ENCODE measurements around the gene CXCR5. TPM values are rescaled to one million over a fixed set of nuclear protein-coding genes. Genes with fewer than 3 reads are reported as not detected.

The CXCR5 gene
- total and polyA plus RNA-seq, 2 donors (not counting 1 experiment from before 2014, with no cell fraction given) = not detected

- Histone ChIP-seq H3K79me2 (ENCODE audit: control insufficient read depth, insufficient read depth, low read length) (peaks cover 73% of the 10 kb centered on the region), H3K9ac (ENCODE audit: insufficient read depth, low read length) (peak overlapping the region; percentile 72), H3K9me3 (ENCODE audit: control insufficient read depth, insufficient read depth, low read depth, low read length) (no peaks in the 10 kb centered on the region), H3K4me1 (ENCODE audit: control insufficient read depth, extremely low read depth, insufficient read depth, low read length) (peaks cover 64% of the 10 kb centered on the region), H3K27me3 (ENCODE audit: control insufficient read depth, insufficient read depth, low read length) (no peaks in the 10 kb centered on the region), H3K36me3 (ENCODE audit: control insufficient read depth, insufficient read depth, low read length) (peaks cover 15% of the 10 kb centered on the region), H3K4me2 (ENCODE audit: extremely low read depth, insufficient read depth, low read length) (peak overlapping the region; percentile 76), H4K20me1 (ENCODE audit: control insufficient read depth, extremely low read depth, insufficient read depth, low read length) (no peaks in the 10 kb centered on the region), H3K27ac (ENCODE audit: insufficient read depth, low read length) (peak overlapping the region; percentile 93), H3K4me3 (replicated peaks in 1 of 4; ENCODE audit: control extremely low read depth in 1 of 4, insufficient read depth in 1 of 4, low read depth in 3 of 4, low read length in 4 of 4) (peak overlapping the region; percentile 18 to 61 (median 38)), H2AFZ (ENCODE audit: low read length) (no peak overlapping the region)
- TF ChIP-seq CTCF (conservative IDR thresholded peaks at IDR 0.05 in 1 of 2, IDR thresholded peaks at IDR 0.05 in 1 of 2; ENCODE audit: low read depth in 1 of 2, low read length in 2 of 2) = no peak
- TF ChIP-seq EZH2 (IDR thresholded peaks at IDR 0.05; ENCODE audit: low read length, missing control alignments) = no peak
- DNase-seq (ENCODE audit: low read depth in 2 of 2) = no peak
Measured at GRCh38 chr11:118909619-118910308, 26.1 kb downstream of the CXCR5 start.

GRCh38 chr11:118910309-118911112, 26.8 kb downstream of the CXCR5 start:
- H2AFZ ChIP-seq (ENCODE audit: low read length) = no peak overlapping the region
- H3K79me2 ChIP-seq (ENCODE audit: control insufficient read depth, insufficient read depth, low read length) = peaks cover 78% of the 10 kb centered on the region

More at GRCh38 chr11:118910309-118911112, 26.8 kb downstream of the CXCR5 start:
- H3K4me3 ChIP-seq (replicated peaks in 1 of 4; ENCODE audit: control extremely low read depth in 1 of 4, insufficient read depth in 1 of 4, low read depth in 3 of 4, low read length in 4 of 4) = peak overlapping the region; percentile 18 to 61 (median 38)
- TF ChIP-seq EZH2 (IDR thresholded peaks at IDR 0.05; ENCODE audit: low read length, missing control alignments) (no peak), CTCF (conservative IDR thresholded peaks at IDR 0.05 in 1 of 2, IDR thresholded peaks at IDR 0.05 in 1 of 2; ENCODE audit: low read depth in 1 of 2, low read length in 2 of 2) (no peak)
- H3K27ac ChIP-seq (ENCODE audit: insufficient read depth, low read length) = peak overlapping the region; percentile 93
- H3K9me3 ChIP-seq (ENCODE audit: control insufficient read depth, insufficient read depth, low read depth, low read length) = no peaks in the 10 kb centered on the region
- H4K20me1 ChIP-seq (ENCODE audit: control insufficient read depth, extremely low read depth, insufficient read depth, low read length) = no peaks in the 10 kb centered on the region
- H3K27me3 ChIP-seq (ENCODE audit: control insufficient read depth, insufficient read depth, low read length) = no peaks in the 10 kb centered on the region
- H3K4me2 ChIP-seq (ENCODE audit: extremely low read depth, insufficient read depth, low read length) = peak overlapping the region; percentile 76
- peaks cover 13% of the 10 kb centered on the region for H3K36me3 ChIP-seq (ENCODE audit: control insufficient read depth, insufficient read depth, low read length)
- peak; percentile 94 to 95 for DNase-seq (ENCODE audit: low read depth in 2 of 2)
- H3K9ac ChIP-seq (ENCODE audit: insufficient read depth, low read length) = peak overlapping the region; percentile 72
- H3K4me1 ChIP-seq (ENCODE audit: control insufficient read depth, extremely low read depth, insufficient read depth, low read length) = peaks cover 69% of the 10 kb centered on the region
